GM18508 (cell line): ENCODE results near the gene EHD3.

ENCODE experiments used
- ATAC-seq: cut with Tn5 transposase; IDR thresholded peaks from one replicate; pipeline ENCODE4 v1.9.1; 2021; ENCODE audit warnings: moderate number of reproducible peaks; ENCODE audit not compliant: insufficient read depth, unreplicated experiment

The EHD3 gene

DNA sequence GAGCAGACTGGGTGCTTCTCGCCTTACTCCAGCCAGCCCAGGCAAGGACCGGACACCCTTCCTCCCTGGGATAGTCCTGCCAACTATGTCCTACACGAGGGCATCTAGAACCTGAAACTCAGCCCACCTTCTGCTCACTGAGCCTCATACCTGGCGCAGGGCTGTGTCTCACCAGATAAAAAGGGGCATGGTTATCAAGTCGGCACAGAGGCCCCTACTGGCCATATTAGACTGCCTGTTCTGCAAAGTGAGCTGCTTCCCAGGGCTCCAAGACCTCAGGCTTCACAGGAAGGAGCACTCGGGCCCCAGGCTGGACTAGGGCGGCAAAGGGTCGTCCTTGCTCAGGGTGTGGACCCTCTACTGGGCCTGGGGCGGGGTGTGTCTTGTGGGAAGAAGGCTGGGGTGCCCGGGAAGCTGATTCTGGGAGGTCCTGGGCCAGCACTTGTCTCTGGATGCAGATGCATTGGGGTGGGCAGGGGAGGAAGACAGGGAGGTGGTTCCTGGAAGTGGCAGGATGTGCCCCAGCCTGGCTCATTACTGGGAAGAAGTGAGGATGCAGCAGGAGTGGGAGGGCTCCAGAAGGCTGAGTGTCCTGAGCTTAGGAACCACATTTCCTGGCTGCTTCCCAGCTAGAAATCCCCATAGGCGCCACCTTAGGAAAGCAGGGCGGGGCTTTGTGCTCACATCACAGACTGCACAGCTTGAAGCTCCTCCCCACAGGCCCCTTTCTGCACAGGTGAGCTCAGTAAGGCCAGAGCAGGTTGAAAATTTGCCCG is 19.6 kb downstream of the EHD3 start:
- ATAC-seq, result no peak

DNA sequence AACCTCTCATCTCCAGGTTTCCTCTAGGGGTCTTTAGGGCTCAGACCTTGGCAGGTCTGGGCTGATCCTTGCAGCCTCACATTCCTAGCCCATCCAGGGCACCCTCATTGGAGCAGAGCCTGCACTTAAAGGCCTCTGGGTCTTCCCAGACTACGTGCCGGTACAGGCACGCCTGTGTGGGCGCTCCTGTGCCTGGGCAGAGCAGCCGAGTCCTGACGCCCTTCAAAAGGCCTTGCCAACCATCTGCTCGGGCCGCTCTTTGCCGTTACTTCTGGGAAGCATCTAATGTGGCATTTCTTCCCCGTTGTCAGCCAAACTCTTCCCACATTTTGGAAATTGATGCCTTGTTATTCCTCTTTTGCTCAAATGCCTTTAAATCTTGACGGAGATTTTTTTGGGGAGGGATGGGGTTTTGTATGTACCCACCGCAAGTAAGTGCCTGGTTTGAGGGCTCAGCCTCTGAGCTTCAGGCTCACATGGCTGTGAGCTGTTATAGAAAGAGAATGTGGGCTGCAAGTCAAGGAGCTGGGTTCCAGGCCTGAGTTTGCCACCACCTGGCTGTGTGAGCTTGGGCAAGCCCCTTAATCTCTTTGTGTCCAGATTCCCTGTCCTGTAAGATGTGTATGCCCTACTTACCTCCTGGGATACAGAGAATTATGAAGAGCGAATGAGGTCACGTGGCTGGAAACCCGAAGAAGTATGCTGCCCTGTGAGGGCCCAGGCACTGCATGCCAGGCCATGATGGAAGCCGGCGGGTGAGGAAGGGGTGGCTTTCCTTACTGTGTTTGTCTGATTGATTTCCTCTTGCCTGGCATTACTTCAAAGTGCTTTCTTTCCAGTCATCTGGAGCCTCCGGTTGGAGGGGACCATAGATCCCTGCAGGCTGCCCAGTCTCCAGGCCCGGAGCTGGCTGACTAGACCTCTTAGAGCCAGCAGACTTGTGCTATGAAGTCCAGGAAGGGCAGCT is 20.6 kb downstream of the EHD3 start:
- no peak for ATAC-seq

DNA sequence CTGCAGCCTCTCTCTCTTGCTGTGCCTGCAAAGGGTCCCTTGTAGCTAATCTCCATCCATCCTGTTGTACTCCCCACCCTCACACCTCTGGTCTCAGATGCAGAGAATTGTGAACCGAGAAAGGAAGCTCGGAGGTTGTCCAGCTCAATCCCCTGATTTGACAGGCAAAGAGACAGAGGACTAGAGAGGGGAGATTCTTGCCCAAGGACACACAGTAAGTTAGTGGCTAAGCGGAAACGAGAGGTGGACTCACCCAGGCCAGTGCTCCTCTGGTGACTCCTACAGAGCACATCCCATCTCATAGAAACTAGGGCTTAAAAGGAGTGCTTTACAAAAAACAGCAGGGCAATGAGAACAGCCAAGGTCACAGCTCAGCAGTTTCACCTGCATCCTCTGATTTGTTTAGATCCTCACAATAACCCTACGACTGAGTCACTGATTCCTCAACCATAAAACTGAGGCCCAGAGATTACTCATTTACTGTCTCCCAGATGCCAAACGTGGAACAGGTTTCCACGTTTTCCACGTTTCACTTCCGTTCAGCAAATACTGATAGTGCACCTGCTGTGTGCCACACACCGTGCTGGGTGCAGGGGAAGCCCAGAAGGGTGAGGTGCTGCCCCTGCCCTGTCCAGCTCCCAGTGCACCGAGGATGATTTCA is 22.1 kb downstream of the EHD3 start:
- ATAC-seq, result peak; percentile 53

DNA sequence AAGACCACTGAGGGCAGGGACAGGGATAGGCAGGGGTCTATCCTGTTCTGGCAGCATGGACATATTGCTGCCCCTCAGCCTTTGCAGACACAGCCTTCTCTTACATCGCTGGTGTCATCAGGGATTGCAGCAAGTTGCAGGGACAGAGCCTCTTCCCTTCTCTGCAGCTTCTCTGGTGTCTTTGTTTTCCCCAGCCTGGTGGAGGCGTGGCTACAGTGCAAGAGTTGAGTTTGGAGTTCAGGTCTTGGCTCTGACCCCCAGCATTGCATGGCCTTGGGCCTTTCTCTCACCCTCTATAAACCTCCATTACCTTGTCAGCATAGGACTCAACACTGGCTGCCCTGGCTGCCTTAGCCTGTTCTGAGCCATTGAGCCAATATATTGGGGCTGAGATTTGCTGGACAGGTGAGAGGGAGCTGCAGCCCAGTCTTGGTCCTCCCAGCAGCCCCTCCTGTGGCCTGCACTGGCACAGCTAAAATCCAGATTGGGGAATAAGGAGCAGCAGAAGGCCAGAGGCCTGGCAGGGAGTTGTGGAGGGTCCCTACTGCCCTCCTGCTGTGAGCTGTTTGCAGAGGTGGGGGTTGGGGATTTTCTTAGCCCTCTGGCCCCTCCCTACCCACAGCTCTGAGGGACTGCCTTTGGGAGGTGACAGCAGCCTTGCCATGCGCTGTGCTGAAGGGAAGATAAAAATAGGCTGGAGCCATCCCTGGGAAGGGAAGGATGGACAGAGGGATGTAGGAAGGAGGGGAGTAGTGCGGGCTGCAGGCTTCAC is 22.8 kb downstream of the EHD3 start:
- peak; percentile 7 for ATAC-seq

DNA sequence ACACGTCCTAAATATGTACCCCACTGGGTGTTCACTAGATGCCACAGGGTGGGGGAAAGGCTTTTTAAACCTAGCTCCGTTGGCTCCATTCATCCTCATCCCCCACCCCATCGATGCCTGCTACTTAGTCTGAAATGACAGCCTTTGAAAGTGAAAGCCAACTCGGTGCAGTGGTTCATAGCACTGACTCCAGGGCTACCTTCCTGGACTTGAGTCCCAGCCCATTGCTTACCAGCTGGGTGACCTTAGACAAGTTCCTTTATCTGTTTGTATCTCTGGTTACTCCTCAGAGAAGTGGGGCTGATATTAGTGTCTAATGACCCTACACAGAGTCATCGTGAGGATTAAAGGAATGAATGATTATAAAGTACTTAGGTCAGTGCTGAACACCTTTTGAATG is 24.4 kb downstream of the EHD3 start:
- no peak for ATAC-seq

DNA sequence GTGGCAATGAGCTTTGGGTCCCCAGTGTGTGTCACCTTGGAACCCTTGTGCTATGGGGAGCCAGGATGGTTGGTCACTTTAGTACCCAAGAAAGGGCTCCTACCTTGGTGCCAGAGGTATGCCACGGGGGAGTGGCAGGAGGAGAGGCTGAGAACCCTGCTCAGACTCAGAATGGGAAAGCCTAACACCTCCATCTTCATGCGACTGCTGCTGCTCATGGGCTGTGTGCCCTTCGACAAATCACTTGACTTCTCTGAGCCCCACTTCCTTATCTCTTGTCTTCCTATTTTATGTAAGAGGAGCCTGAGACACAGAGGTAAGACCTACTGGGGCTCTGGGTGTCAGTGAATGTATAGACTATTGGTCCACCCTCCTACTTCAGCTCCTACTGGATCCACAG is 25.1 kb downstream of the EHD3 start:
- no peak for ATAC-seq

DNA sequence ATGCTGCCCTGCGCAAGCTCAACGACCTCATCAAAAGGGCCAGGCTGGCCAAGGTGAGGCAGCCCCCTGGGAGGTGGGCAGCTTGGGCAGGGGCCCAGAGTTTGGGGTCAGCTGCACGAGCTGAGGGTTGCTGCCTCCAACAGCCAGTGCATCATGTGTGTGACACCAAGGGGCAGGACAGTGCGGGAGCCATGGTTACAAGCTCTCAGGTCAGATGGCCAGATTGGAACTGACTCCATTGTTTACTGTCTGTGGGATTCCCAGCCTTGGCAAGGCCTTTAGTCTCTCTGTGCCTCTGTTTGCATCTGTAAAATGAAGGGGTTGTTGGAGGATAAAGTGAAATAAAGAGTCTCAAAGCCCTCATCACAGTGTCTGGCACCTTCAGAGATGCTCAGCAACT is 26.9 kb downstream of the EHD3 start:
- ATAC-seq, result no peak

DNA sequence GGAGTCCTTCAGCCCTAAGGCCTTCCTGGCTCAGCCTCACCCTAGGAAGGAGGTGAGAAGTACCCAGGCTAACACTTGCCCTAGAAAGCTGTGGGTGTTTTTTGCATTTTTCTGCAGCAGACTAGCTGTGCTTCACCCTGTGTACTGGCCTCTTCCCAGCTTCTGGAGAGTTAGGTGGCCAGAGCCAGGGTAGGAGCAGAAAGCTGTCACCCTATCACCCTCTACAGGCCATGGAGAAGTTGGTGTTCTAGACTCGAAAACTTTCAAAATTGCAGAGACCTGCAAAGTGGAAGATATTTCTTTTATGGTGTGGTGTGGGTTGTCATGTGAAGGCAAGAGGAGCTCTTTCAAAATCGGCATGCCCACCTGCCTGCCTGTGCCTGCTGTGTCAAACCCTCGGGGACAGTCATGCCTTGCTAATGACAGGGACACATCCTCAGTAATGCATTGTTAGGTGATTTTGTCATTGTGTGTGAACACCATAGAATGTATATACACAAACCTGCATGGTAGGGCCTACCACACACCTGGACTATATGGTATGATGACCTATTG is 29.8 kb downstream of the EHD3 start:
- no peak for ATAC-seq

DNA sequence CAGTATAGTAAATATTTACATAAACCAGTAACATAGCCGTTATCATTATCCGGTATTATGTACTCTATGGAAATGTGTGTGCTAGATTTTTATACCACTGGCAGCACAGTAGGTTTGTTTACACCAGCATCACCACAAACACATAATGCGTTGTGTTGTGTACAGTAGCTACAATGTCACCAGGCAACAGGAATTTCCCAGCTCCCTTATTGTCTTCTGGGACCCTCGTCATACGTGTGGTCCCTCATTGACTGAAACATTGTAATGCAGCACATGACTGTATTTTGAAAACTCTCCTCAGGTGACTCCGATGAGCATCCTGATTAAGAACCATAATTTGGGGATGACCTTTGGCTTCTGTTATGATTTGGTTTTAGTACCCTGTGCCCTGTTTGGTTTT is 31.3 kb downstream of the EHD3 start:
- ATAC-seq, result no peak

DNA sequence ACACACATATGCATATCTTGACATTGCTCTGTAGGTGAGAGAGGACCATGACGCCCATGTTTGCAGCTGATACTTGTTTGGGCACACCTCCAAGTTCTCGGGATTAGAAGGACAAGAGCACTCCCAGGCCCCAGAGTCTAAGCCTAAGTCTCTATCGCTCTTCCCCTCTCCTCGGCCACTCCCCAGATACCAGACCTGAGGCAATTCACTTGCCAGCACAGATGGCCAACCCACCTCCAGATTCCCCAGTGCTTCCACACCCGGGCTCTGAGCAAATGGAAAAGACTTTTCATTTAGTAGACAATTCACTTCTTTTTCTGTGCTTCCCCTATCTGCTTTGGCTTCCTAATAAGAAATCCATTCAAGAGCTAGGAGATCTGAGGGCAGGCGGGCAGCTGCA is 32.9 kb downstream of the EHD3 start:
- no peak for ATAC-seq

DNA sequence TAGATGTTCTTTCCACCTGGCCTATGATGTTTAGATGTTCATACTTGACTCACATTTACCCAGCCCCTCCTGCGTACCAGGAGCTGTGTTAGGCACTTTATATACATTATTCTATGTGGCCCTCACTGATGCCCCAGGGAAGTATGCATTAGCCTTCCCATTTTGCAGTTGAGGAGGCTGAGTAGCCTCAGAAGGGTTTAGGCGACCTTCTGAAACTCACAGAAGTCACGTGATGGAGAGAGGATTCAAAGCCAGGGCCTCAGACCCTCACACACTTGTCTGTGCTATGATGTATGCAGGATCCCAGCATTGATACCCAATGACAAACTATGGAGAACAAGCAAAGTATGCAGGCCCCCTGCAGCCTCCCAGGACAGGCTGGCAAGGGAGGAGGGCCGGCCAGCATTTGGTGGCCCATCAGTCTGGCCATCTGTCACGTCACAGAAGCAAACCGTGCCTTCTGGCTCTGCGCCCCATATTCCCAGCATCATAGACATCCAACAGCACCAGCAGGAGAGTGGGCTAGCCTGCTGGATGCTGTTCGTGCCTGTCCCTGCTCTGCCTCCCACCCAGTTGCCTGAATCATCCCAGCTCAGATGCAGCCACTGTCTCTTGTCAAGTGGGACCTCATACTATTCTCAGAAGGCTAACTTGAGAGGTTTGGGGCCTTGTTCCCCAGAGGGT is 33.6 kb downstream of the EHD3 start:
- ATAC-seq, result no peak

DNA sequence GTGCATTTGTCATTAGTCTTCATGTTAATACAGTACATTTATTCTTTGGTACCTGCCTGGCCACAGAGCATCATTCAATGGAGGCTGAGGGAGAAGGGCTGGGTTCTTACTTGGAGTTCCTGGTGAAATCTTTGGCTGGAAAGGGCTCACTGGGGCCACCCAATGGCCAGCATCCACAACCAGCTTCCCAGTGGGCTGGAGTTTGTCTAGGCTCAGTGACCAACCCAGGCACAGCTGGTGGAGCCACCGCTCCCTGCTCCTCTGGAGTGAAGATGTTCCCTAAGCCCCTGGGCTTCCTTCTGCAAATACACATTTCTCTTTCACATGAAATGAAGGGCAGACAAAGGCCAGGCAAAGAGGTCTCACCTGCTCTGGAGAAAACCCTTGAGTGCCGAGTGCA is 34.4 kb downstream of the EHD3 start:
- ATAC-seq, result no peak

DNA sequence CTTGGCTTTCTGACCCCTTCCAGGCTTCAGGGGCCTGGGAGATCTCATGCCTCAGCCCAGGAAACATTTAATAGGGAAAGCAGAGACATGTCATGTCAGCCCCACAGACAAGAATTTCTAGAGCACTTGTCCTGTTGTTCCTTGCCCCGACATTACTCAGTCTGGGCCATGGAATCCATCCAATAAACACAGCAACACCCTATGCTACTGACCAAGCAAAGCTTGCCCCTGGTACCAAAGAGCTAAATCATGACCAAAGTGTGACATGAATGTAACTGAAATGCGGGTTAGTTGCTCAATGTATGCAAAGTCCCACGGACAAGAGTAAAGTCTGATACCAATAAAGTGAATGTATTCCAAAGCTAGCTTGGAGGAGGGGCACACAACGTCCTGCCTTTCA is 35.1 kb downstream of the EHD3 start:
- ATAC-seq, result no peak

DNA sequence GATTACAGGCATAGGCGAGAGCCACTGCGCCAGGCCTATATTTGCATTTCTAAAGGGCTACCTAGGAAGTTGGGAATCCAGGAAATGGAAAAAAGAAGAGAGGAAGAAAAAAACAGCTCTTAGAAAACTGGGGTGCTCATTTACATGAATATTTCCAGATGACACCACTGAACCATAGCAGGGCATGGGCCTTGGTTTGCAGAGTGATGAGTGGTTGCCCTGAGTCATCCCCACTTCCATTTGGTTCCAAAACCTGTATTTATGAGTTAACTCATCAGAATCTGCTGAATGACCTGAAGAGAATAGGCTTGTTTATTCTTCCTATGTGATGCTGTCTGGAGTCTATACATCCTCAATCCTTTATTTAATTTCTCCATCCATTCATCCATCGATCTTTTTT is 36.2 kb downstream of the EHD3 start:
- ATAC-seq, result no peak

DNA sequence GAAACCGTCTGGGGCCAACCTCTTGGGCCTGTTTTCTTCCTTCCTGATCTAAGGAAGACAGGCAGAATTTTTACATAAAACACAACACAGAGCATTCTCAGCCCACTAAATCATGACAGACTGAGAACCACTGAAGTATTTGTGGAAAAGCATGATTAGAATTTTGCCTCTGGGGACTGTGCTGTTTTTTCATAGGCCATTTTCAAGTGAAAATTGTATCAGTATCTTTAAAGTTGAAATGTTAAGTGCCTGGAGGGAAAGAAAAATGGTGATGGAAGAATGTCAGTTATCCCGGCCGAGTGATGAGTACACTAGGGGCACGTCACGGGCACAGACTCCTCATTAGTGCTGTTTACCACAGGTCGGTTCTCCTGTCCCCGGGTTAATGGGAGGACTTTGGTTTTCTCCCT is 36.9 kb downstream of the EHD3 start:
- ATAC-seq, result no peak

DNA sequence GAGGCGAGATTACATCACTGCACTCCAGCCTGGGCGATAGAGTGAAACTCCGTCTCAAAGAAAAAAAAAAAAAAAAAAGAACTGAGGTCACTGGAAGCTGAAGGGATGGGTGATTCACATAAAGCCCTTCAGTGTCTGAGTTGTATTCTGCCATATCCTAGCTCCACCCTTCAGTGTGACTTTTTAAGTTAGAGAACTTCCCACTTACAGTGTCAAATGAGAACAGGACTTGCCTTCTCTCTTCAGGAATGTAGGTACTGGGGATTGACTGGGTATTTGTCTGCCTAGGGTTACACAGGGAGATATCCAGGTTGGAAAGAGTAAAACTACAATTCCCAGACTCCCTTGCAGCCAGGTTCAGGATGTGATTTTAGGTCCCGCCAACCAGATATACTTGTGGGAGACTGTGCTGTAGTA is 37.9 kb downstream of the EHD3 start:
- no peak for ATAC-seq

DNA sequence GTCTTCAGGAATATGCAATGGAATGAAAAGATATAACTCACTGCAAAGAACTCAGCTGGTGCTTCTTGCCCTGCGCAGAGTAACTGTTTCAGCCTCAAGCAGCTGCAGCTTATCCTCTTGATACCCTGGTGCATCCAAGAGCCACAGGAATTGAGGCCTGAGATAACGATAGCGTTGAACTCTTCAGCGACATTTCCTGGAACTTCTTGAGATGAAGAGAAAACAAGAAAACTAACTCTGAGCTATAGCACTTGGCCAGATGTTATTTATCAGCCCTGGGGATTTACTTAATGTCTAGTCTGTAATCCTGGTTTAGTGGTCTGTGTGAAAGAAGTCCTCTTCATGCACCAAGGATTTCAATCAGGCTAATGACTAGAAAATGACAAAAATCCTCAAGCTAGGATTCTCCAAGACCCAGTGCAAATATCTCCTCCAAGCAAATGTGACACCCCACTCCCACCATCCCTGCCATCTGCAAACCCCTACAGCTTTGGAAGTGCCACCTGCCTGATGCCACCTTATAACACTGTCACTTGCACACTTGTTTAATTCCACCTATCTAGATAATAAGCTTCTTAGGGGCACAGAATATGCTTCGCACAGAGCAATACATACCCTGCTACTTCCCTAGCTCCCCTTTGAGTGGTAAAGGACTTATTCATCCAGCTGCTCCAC is 40.6 kb downstream of the EHD3 start:
- no peak for ATAC-seq

DNA sequence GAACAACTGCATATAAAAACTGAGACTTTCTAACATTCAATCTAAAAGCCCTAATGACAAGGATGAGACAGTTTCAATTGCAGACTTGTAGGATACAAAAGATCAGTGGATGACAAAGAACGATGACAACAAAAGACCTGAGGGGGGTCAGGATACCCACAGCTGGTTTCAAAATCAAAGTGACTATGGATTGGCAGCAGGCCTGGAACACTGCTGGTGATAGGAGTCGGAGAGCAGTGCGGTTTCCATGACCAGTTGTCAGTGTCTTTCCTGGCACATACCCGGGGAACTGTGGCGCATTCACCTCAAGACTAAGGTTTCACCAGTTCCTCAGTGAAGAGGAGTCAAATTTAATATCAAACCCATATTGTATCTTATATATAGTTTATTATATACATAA is 42.0 kb downstream of the EHD3 start:
- no peak for ATAC-seq

DNA sequence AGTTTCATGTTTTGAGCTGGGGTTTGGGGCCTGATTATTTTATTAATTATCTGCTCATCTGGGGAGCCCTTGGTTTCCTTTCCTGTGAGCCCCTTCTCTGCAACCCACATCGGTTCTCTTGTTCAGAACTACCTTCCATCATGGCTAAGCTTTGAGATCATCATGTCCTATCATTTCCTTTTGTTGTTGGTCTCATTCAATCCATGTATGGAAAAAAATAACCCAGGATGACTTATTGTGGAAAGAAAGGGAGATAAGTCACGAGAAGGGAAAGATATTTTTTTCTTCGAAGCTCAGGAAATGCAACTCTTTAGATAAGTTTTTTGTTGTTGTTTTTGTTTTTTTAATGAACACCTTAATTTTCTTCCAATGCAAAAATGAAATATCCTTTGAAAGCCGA is 43.7 kb downstream of the EHD3 start:
- ATAC-seq, result no peak
